PFSK-1 (cell line): ENCODE measurements around the gene NELFB. TPM values are rescaled to one million over a fixed set of nuclear protein-coding genes. Genes with fewer than 3 reads are reported as not detected.
A peak's percentile ranks its signal among the peaks of the same experiment; 100 is the strongest.

Experiments used
- FOXP2 ChIP-seq: optimal IDR thresholded peaks from 2 replicates; pipeline ENCODE3; 2011; ENCODE audit warnings: borderline replicate concordance, control low read depth, inconsistent platforms; ENCODE audit not compliant: insufficient read depth; ENCODE audit errors: extremely low read length, extremely low read depth
- POLR2AphosphoS5 ChIP-seq: IDR thresholded peaks from 2 replicates; pipeline ENCODE4 v1.6.1; 2012; ENCODE audit warnings: low read depth, mild to moderate bottlenecking, control low read depth, low read length, moderate library complexity
- REST ChIP-seq, 2 experiments: IDR thresholded peaks; 2 replicates each; pipeline versions ENCODE4 v1.6.1 to v1.8.0; 2011 to 2012; ENCODE audit warnings: low read depth in 2 of 2, low read length in 2 of 2, control low read depth in 1 of 2, inconsistent platforms in 1 of 2, mild to moderate bottlenecking in 1 of 2, moderate library complexity in 1 of 2; ENCODE audit not compliant: insufficient read depth in 1 of 2
- SIN3A ChIP-seq: IDR thresholded peaks from 2 replicates; pipeline ENCODE4 v1.6.1; 2012; ENCODE audit warnings: mild to moderate bottlenecking, low read length, moderate library complexity, borderline replicate concordance; ENCODE audit not compliant: insufficient read depth
- TAF1 ChIP-seq: IDR thresholded peaks from 2 replicates; pipeline ENCODE4 v1.6.1; 2012; ENCODE audit warnings: low read length, control low read depth, borderline replicate concordance; ENCODE audit not compliant: insufficient read depth
- polyA plus RNA-seq: library from polyadenylated mRNA; unstranded; fragments of >200 nt; gene quantifications from one replicate; pipeline ENCODE4 v1.2.1, GENCODE V29; 2012; ENCODE audit warnings: low read depth, missing spikeins; ENCODE audit not compliant: insufficient read length

The NELFB gene
- polyA plus RNA-seq, result 104 TPM

- TF ChIP-seq TAF1 (0 out of 2 replicates have a peak, but pooled peaks have one; percentile 40), SIN3A (no peak), FOXP2 (no peak), POLR2AphosphoS5 (peak; percentile 74), REST (IDR thresholded peaks at IDR 0.05; ENCODE audit: insufficient read depth in 1 of 2, low read depth in 2 of 2, low read length in 2 of 2) (no peak)
Observed at GRCh38 chr9:137254624-137255447, at the start of gene NELFB. TSS of gene NELFB (plus strand) at chr9:137255327.

- TF ChIP-seq FOXP2 (no peak), REST (IDR thresholded peaks at IDR 0.05; ENCODE audit: insufficient read depth in 1 of 2, low read depth in 2 of 2, low read length in 2 of 2) (no peak), SIN3A (no peak), POLR2AphosphoS5 (no peak), TAF1 (no peak)
Observed at GRCh38 chr9:137206602-137207001, 48.5 kb upstream of the NELFB start.

GRCh38 chr9:137211532-137211931, 43.6 kb upstream of the NELFB start:
- TF ChIP-seq FOXP2 (no peak), TAF1 (no peak), POLR2AphosphoS5 (no peak), SIN3A (no peak), REST (IDR thresholded peaks at IDR 0.05; ENCODE audit: insufficient read depth in 1 of 2, low read depth in 2 of 2, low read length in 2 of 2) (no peak)

GRCh38 chr9:137212520-137212919, 42.6 kb upstream of the NELFB start:
- TF ChIP-seq SIN3A (no peak), TAF1 (no peak), POLR2AphosphoS5 (no peak), REST (IDR thresholded peaks at IDR 0.05; ENCODE audit: insufficient read depth in 1 of 2, low read depth in 2 of 2, low read length in 2 of 2) (no peak), FOXP2 (no peak)
